Hepatocyte (in vitro differentiated cells): Measurements from ENCODE around the gene ZNF683. TPM values are rescaled to one million over a fixed set of nuclear protein-coding genes. Genes with fewer than 3 reads are reported as not detected.
"Not testable (repeated sequence)": the region's sequence is repeated elsewhere in the genome, so short reads cannot be mapped to it uniquely, and the experiment has no call there.

Experiments
- DNase-seq: peaks from one replicate; pipeline ENCODE4 v3.0.0-alpha.2; 2016; ENCODE audit warnings: low spot score
- H2AFZ ChIP-seq: fragments of 200-600 bp; sonication (generic); 2 replicates; pipeline ENCODE4 v1.6.0; 2016; ENCODE audit warnings: antibody characterized with exemption, mild to moderate bottlenecking
- H3K27ac ChIP-seq: fragments of 200-600 bp; sonication (generic); 2 replicates; pipeline ENCODE4 v1.5.1; 2016; ENCODE audit warnings: mild to moderate bottlenecking
- H3K27me3 ChIP-seq: fragments of 200-600 bp; sonication (generic); 2 replicates; pipeline ENCODE4 v1.6.1; 2016
- H3K36me3 ChIP-seq: fragments of 200-600 bp; sonication (generic); replicated peaks from 2 replicates; pipeline ENCODE4 v1.5.1; 2016; ENCODE audit warnings: low read depth; ENCODE audit not compliant: insufficient read depth
- H3K4me1 ChIP-seq: fragments of 200-600 bp; sonication (generic); 2 replicates; pipeline ENCODE4 v1.5.1; 2016; ENCODE audit warnings: mild to moderate bottlenecking, moderate library complexity; ENCODE audit not compliant: insufficient read depth
- H3K4me2 ChIP-seq: fragments of 200-600 bp; sonication (generic); 2 replicates; pipeline ENCODE4 v1.6.0; 2016
- H3K4me3 ChIP-seq: fragments of 200-600 bp; sonication (generic); 2 replicates; pipeline ENCODE4 v1.5.1; 2016; ENCODE audit warnings: mild to moderate bottlenecking
- H3K79me2 ChIP-seq: fragments of 200-600 bp; sonication (generic); 2 replicates; pipeline ENCODE4 v1.6.0; 2017; ENCODE audit warnings: mild to moderate bottlenecking
- H3K9me2 ChIP-seq: fragments of 200-600 bp; sonication (generic); replicated peaks from 2 replicates; pipeline ENCODE4 v1.6.0; 2017; ENCODE audit warnings: mild to moderate bottlenecking; ENCODE audit not compliant: insufficient read depth
- H3K9me3 ChIP-seq: fragments of 200-600 bp; sonication (generic); 2 replicates; pipeline ENCODE4 v1.5.1; 2016; ENCODE audit warnings: low read depth, mild to moderate bottlenecking
- H4K20me1 ChIP-seq: fragments of 200-600 bp; sonication (generic); 2 replicates; pipeline ENCODE4 v1.6.0; 2016; ENCODE audit warnings: mild to moderate bottlenecking; ENCODE audit not compliant: insufficient read depth, poor library complexity, severe bottlenecking
- EZH2 ChIP-seq: fragments of 200-600 bp; sonication (generic); IDR thresholded peaks from 2 replicates; pipeline ENCODE4 v1.6.1; 2016; ENCODE audit warnings: antibody characterized with exemption, mild to moderate bottlenecking, borderline replicate concordance
- EZH2phosphoT487 ChIP-seq: fragments of 200-600 bp; sonication (generic); IDR thresholded peaks from one replicate; pipeline ENCODE4 v1.6.1; 2018; ENCODE audit warnings: antibody characterized with exemption, mild to moderate bottlenecking, low read depth, moderate library complexity; ENCODE audit not compliant: unreplicated experiment, severe bottlenecking
- WGBS: methylation state at CpG from one replicate; pipeline ENCODE4 v1.1.6; 2016; ENCODE audit warnings: low lambda C conversion rate; ENCODE audit errors: missing lambda C conversion rate; 5-methylcytosine and 5-hydroxymethylcytosine counted together
- polyA plus RNA-seq: library from polyadenylated mRNA; unstranded; fragments of >200 nt; fragmentation: Nextera tagmentation; extraction: Ambion mirVana; gene quantifications from 2 replicates; pipeline ENCODE4 v1.2.1, GENCODE V29; 2016
- total RNA-seq: library from RNA; depleted of rRNA; stranded (reverse); fragments of >200 nt; gene quantifications from 2 replicates; pipeline ENCODE4 v1.2.3, GENCODE V29; 2014
- TF ChIP-seq, protein P1 (sequence below): fragments of 200-600 bp; sonication (generic); IDR thresholded peaks from 2 replicates; pipeline ENCODE4 v1.5.1; 2016; ENCODE audit warnings: antibody characterized with exemption, mild to moderate bottlenecking; ENCODE audit not compliant: poor library complexity

The ZNF683 gene
- total and polyA plus RNA-seq, 2 experiments from 2014 or later: not detected

DNA sequence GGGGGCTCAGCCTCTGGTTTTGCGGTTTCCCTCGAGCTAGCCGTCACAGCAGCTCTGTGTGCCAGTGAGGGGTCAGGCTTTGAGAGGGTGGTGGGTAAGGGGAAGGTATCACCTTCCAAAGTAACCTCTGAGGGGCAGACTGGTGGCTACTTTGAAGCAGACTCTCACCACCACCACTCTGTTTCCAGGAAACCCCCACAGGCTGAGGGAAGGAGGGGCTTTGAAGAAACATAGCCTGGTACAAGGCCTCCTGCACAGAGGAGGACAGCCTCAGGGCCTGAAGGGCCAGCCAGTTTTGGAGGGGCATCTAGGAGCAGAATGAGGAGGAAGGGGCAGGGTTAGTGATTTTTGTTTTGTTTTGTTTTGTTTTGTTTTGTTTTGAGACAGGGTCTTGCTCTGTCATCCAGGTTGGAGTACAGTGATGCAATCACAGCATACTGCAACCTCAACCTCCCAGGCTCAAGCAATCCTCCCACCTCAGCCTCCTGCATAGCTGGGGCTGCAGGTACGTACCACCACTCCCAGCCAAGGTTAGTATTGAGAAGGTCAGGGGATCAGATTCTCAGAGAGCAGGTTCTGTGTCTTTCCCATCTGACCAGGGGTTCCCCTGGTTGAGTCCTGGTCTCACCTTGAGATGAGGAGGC lies 17.2 kb upstream of the ZNF683 start:
- Histone ChIP-seq H4K20me1 (no peaks in the 10 kb centered on the region), H3K4me3 (no peak overlapping the region), H3K9me3 (no peaks in the 10 kb centered on the region), H2AFZ (no peak overlapping the region), H3K4me1 (no peaks in the 10 kb centered on the region), H3K4me2 (no peak overlapping the region), H3K79me2 (no peaks in the 10 kb centered on the region), H3K9me2 (no peaks in the 10 kb centered on the region), H3K36me3 (no peaks in the 10 kb centered on the region), H3K27me3 (no peaks in the 10 kb centered on the region), H3K27ac (no peak overlapping the region)
- WGBS: 80% methylated on average over 4 of the region's 4 CpGs
- TF ChIP-seq, protein P1, sequence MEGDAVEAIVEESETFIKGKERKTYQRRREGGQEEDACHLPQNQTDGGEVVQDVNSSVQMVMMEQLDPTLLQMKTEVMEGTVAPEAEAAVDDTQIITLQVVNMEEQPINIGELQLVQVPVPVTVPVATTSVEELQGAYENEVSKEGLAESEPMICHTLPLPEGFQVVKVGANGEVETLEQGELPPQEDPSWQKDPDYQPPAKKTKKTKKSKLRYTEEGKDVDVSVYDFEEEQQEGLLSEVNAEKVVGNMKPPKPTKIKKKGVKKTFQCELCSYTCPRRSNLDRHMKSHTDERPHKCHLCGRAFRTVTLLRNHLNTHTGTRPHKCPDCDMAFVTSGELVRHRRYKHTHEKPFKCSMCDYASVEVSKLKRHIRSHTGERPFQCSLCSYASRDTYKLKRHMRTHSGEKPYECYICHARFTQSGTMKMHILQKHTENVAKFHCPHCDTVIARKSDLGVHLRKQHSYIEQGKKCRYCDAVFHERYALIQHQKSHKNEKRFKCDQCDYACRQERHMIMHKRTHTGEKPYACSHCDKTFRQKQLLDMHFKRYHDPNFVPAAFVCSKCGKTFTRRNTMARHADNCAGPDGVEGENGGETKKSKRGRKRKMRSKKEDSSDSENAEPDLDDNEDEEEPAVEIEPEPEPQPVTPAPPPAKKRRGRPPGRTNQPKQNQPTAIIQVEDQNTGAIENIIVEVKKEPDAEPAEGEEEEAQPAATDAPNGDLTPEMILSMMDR: no peak
- no peak for TF ChIP-seq EZH2phosphoT487
- TF ChIP-seq EZH2: no peak
- DNase-seq: no peak

DNA sequence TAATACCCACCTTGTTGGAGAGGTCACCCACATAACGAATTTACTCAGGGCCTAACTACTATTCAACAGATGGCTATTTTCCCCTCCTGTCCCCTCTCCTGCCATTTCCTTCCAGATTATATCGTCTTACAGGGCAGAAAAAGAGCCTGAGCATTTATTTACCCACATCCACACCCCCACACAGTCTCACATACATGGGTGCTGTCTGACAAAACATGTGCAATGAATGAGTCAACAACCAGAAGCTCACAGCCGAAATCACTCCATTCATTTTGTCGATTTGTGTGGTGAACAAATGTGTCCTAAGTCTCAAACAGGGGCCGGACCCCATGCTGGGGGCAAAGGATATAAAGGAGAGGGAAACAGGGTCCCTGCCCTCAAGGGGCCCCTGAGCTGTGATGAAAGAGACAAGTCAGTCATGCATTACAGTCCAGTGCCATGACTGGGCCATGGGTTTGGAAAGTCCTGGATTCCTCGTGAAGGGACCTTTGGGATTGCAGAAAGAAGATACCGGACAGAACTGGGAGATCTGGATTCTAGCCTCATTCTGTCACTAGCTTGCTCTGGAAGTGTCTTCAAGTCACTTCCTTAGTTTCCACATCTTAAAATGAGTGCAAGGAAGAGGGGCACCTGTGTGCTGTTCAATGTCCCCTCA lies 16.4 kb upstream of the ZNF683 start:
- no peak overlapping the region for H3K4me2 ChIP-seq
- H2AFZ ChIP-seq: no peak overlapping the region
- DNase-seq: no peak
- H3K27me3 ChIP-seq: no peaks in the 10 kb centered on the region
- H3K9me2 ChIP-seq: no peaks in the 10 kb centered on the region
- no peaks in the 10 kb centered on the region for H3K79me2 ChIP-seq
- no peaks in the 10 kb centered on the region for H3K9me3 ChIP-seq
- H4K20me1 ChIP-seq: no peaks in the 10 kb centered on the region
- WGBS: 86% methylated on average over 7 of the region's 7 CpGs
- no peak overlapping the region for H3K27ac ChIP-seq
- TF ChIP-seq EZH2phosphoT487: no peak
- no peak for TF ChIP-seq EZH2
- TF ChIP-seq, protein P1: no peak
- H3K4me1 ChIP-seq: no peaks in the 10 kb centered on the region
- H3K36me3 ChIP-seq: no peaks in the 10 kb centered on the region
- H3K4me3 ChIP-seq: no peak overlapping the region

DNA sequence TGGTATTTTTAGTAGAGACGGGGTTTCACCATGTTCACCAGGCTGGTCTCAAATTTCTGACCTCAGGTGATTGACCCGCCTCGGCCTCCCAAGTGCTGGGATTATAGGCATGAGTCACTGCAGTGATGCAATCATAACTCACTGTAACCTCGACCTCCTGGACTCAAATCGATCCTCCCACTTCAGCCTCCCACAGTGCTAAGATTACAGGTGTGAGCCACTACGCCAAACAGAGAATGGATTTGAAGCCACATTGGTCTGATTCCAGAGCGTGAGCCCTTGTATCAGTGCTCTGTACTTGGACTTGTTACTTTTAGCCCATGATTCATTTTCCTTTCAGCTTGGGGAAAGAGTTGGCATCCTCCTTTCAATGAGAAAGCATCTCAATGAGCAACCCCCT lies 14.9 kb upstream of the ZNF683 start:
- 69% methylated on average over 7 of the region's 7 CpGs for WGBS
- no peak overlapping the region for H3K27ac ChIP-seq
- no peaks in the 10 kb centered on the region for H3K9me3 ChIP-seq
- no peak overlapping the region for H2AFZ ChIP-seq
- no peaks in the 10 kb centered on the region for H3K27me3 ChIP-seq
- H3K9me2 ChIP-seq: no peaks in the 10 kb centered on the region
- no peaks in the 10 kb centered on the region for H3K79me2 ChIP-seq
- H4K20me1 ChIP-seq: no peaks in the 10 kb centered on the region
- no peaks in the 10 kb centered on the region for H3K4me1 ChIP-seq
- no peak overlapping the region for H3K4me2 ChIP-seq
- DNase-seq: no peak
- TF ChIP-seq EZH2 (no peak), EZH2phosphoT487 (no peak)
- TF ChIP-seq, protein P1: no peak
- no peak overlapping the region for H3K4me3 ChIP-seq
- no peaks in the 10 kb centered on the region for H3K36me3 ChIP-seq

DNA sequence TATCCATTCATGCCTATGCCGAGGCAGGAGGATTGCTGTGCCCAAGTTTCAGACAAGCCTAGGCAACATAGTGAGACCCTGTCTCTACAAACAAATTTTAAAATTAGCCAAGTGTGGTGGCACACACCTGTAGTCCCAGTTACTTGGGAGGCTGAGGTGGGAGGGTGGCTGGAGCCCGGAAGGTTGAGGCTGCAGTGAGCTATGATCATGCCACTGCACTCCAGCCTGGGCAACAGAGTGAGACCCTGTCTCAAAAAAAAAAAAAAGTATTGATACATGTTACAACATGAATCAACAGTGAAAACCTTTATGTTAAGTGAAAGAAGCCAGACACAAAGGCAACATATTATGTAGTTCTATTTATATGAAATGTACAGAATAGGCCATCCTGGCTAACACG lies 12.5 kb upstream of the ZNF683 start:
- H3K4me3 ChIP-seq, H4K20me1 ChIP-seq, DNase-seq: not testable (repeated sequence)

More for the DNA sequence above, 12.5 kb upstream of the ZNF683 start:
- H3K9me3 ChIP-seq, H3K36me3 ChIP-seq, H2AFZ ChIP-seq, H3K79me2 ChIP-seq, H3K9me2 ChIP-seq, H3K27me3 ChIP-seq, H3K4me1 ChIP-seq, H3K27ac ChIP-seq, H3K4me2 ChIP-seq: not testable (repeated sequence)
- 97% methylated on average over 3 of the region's 3 CpGs for WGBS
